H1 (cell line): ENCODE results near the gene KNDC1. TPM values are rescaled to one million over a fixed set of nuclear protein-coding genes. Genes with fewer than 3 reads are reported as not detected.

Experiments
- CTCF ChIA-PET: fragments of 300-600 bp; sonication (Branson Sonifier 250); formaldehyde crosslinking; loops from one replicate; lab custom pipeline; 2021; ENCODE audit not compliant: partially characterized antibody; lab: Charles Lee
- POLR2A ChIA-PET: fragments of 300-600 bp; sonication (Branson Sonifier 250); formaldehyde crosslinking; loops from one replicate; lab custom pipeline; 2021; ENCODE audit warnings: inconsistent platforms; ENCODE audit not compliant: partially characterized antibody; lab: Charles Lee
- DNase-seq, 2 experiments: peaks; one replicate each; pipeline versions ENCODE4 v3.0.0 to v3.0.0-alpha.2; 2010 to 2022; ENCODE audit warnings: low spot score in 2 of 2, low read depth in 1 of 2, mixed read lengths in 1 of 2
- FAIRE-seq: peaks from 2 replicates; lab custom pipeline; 2011; peaks lifted over from hg19 to GRCh38; lab: Jason Lieb, UNC
- H2AFZ ChIP-seq: 2 replicates; pipeline ENCODE4 v1.8.1; 2012; ENCODE audit warnings: low read length, inconsistent platforms
- H2AK5ac ChIP-seq: 2 replicates; pipeline ENCODE4 v1.6.1; 2013; ENCODE audit warnings: low read depth, low read length
- H2BK120ac ChIP-seq: replicated peaks from 2 replicates; pipeline ENCODE3; 2013; ENCODE audit warnings: low read depth, low read length, inconsistent platforms
- H2BK12ac ChIP-seq: 2 replicates; pipeline ENCODE4 v1.6.1; 2013; ENCODE audit warnings: low read depth, low read length
- H2BK15ac ChIP-seq: 2 replicates; pipeline ENCODE4 v1.6.1; 2013; ENCODE audit warnings: low read length
- H2BK20ac ChIP-seq: 2 replicates; pipeline ENCODE4 v1.6.1; 2013; ENCODE audit warnings: low read length
- H2BK5ac ChIP-seq: 2 replicates; pipeline ENCODE4 v1.6.1; 2013; ENCODE audit warnings: low read depth, low read length
- H3K14ac ChIP-seq: 2 replicates; pipeline ENCODE4 v1.6.1; 2013; ENCODE audit warnings: inconsistent platforms; ENCODE audit not compliant: insufficient read length
- H3K18ac ChIP-seq: 2 replicates; pipeline ENCODE4 v1.6.1; 2013; ENCODE audit warnings: low read length; ENCODE audit errors: extremely low read depth
- H3K23ac ChIP-seq: 2 replicates; pipeline ENCODE4 v1.6.1; 2013; ENCODE audit warnings: inconsistent platforms; ENCODE audit not compliant: insufficient read length
- H3K23me2 ChIP-seq: 2 replicates; pipeline ENCODE4 v1.6.1; 2013; ENCODE audit warnings: low read depth, low read length
- H3K27ac ChIP-seq: 2 replicates; pipeline ENCODE4 v1.6.1; 2011; ENCODE audit warnings: low read depth, low read length, inconsistent platforms
- H3K27me3 ChIP-seq, 4 experiments: replicated peaks in 1 of 4; 1 replicate in 1 of 4; 2 replicates in 3 of 4; pipeline versions ENCODE4 v1.6.1 to v1.8.1; 2011 to 2013; ENCODE audit warnings: low read length in 3 of 4, mild to moderate bottlenecking in 3 of 4, inconsistent platforms in 2 of 4, mixed read lengths in 2 of 4, moderate library complexity in 1 of 4; ENCODE audit not compliant: control insufficient read depth in 3 of 4, insufficient read depth in 3 of 4; ENCODE audit errors: extremely low read depth in 1 of 4
- H3K36me3 ChIP-seq, 4 experiments: 2 replicates each; pipeline versions ENCODE4 v1.6.1 to v1.8.1; 2011 to 2013; ENCODE audit warnings: mild to moderate bottlenecking in 4 of 4, low read length in 3 of 4, moderate library complexity in 2 of 4, control low read depth in 1 of 4, inconsistent platforms in 1 of 4; ENCODE audit not compliant: insufficient read depth in 4 of 4, control insufficient read depth in 2 of 4
- H3K4ac ChIP-seq: replicated peaks from 2 replicates; pipeline ENCODE3; 2013; ENCODE audit warnings: low read length, low read depth, mixed read lengths, inconsistent platforms; ENCODE audit not compliant: insufficient read length
- H3K4me1 ChIP-seq, 4 experiments: replicated peaks in 1 of 4; 1 replicate in 1 of 4; 2 replicates in 3 of 4; pipeline versions ENCODE4 v1.6.1 to v1.8.1; 2011 to 2013; ENCODE audit warnings: low read length in 3 of 4, inconsistent platforms in 2 of 4, mixed read lengths in 1 of 4; ENCODE audit not compliant: insufficient read depth in 4 of 4, control insufficient read depth in 3 of 4
- H3K4me2 ChIP-seq, 2 experiments: 2 replicates each; pipeline versions ENCODE4 v1.6.1 to v1.8.1; 2011 to 2013; ENCODE audit warnings: low read depth in 2 of 2, low read length in 2 of 2, control low read depth in 1 of 2, inconsistent platforms in 1 of 2, mild to moderate bottlenecking in 1 of 2; ENCODE audit not compliant: insufficient read depth in 1 of 2
- H3K4me3 ChIP-seq, 4 experiments: fragments of 200-600, 300-600 bp in 1 of 4; sonication (generic), shearing (Covaris generic), sonication (Bioruptor Twin) in 1 of 4; 2 replicates each; pipeline versions ENCODE4 v1.5.1 to v1.8.1; 2011 to 2016; ENCODE audit warnings: low read length in 4 of 4, low read depth in 3 of 4, control low read depth in 2 of 4, inconsistent platforms in 2 of 4, mild to moderate bottlenecking in 2 of 4, mixed read lengths in 1 of 4, moderate library complexity in 1 of 4; ENCODE audit not compliant: insufficient read depth in 2 of 4; ENCODE audit errors: extremely low read depth in 1 of 4
- H3K56ac ChIP-seq: replicated peaks from 2 replicates; pipeline ENCODE3; 2013; ENCODE audit warnings: low read depth, mild to moderate bottlenecking, mixed read lengths, low read length, inconsistent platforms; ENCODE audit not compliant: insufficient read length
- H3K79me1 ChIP-seq: 2 replicates; pipeline ENCODE4 v1.6.1; 2013; ENCODE audit warnings: low read depth, low read length, control low read depth
- H3K79me2 ChIP-seq, 2 experiments: 2 replicates each; pipeline versions ENCODE4 v1.6.1 to v1.8.1; 2012 to 2013; ENCODE audit warnings: low read length in 2 of 2, mild to moderate bottlenecking in 2 of 2, inconsistent platforms in 1 of 2; ENCODE audit not compliant: insufficient read depth in 2 of 2, control insufficient read depth in 1 of 2
- H3K9ac ChIP-seq, 4 experiments: replicated peaks in 1 of 4; 1 replicate in 1 of 4; 2 replicates in 3 of 4; pipeline versions ENCODE4 v1.6.1 to v1.8.1; 2011 to 2013; ENCODE audit warnings: low read depth in 3 of 4, low read length in 3 of 4, control low read depth in 2 of 4, mild to moderate bottlenecking in 2 of 4, moderate library complexity in 2 of 4, inconsistent platforms in 1 of 4; ENCODE audit errors: extremely low read depth in 1 of 4
- H3K9me3 ChIP-seq, 2 experiments: 2 replicates each; pipeline versions ENCODE4 v1.6.1 to v1.8.1; 2012 to 2013; ENCODE audit warnings: mild to moderate bottlenecking in 2 of 2, moderate library complexity in 2 of 2, control low read depth in 1 of 2, inconsistent platforms in 1 of 2, low read depth in 1 of 2, low read length in 1 of 2, mixed read lengths in 1 of 2; ENCODE audit not compliant: insufficient read depth in 2 of 2
- H4K20me1 ChIP-seq, 2 experiments: replicated peaks in 1 of 2; 2 replicates each; pipeline versions ENCODE3 to v1.8.1; 2011 to 2013; ENCODE audit warnings: inconsistent platforms in 2 of 2, low read length in 2 of 2, mild to moderate bottlenecking in 1 of 2; ENCODE audit not compliant: insufficient read depth in 2 of 2, control insufficient read depth in 1 of 2
- H4K5ac ChIP-seq: 2 replicates; pipeline ENCODE4 v1.6.1; 2013; ENCODE audit warnings: low read length, low read depth, mixed read lengths, inconsistent platforms; ENCODE audit not compliant: insufficient read length
- H4K8ac ChIP-seq: 2 replicates; pipeline ENCODE4 v1.8.0; 2013; ENCODE audit warnings: mild to moderate bottlenecking, moderate library complexity, low read length, inconsistent platforms; ENCODE audit not compliant: insufficient read depth; ENCODE audit errors: extremely low read depth
- H4K91ac ChIP-seq: replicated peaks from 2 replicates; pipeline ENCODE3; 2013; ENCODE audit warnings: low read length, mixed read lengths, inconsistent platforms; ENCODE audit not compliant: insufficient read length
- BACH1 ChIP-seq: IDR thresholded peaks from 2 replicates; pipeline ENCODE4 v1.6.1; 2012; ENCODE audit warnings: low read length, improper control_type of control experiment
- BCL11A ChIP-seq, 2 experiments: IDR thresholded peaks; one replicate each; pipeline ENCODE4 v1.6.1; 2011; ENCODE audit warnings: low read depth in 2 of 2, low read length in 2 of 2, mild to moderate bottlenecking in 2 of 2
- CBX5 ChIP-seq: fragments of 300-800, 300-1000 bp; sonication (generic); IDR thresholded peaks from 2 replicates; pipeline ENCODE4 v1.7.1; 2016; ENCODE audit warnings: antibody characterized with exemption, low read length, low read depth
- KDM5A ChIP-seq: fragments of 200-600 bp; IDR thresholded peaks from 2 replicates; pipeline ENCODE4 v1.7.1; 2012; ENCODE audit warnings: mild to moderate bottlenecking, low read length, inconsistent platforms, mixed read lengths
- POLR2AphosphoS5 ChIP-seq: IDR thresholded peaks from 2 replicates; pipeline ENCODE4 v1.6.1; 2011; ENCODE audit warnings: low read depth, low read length
- TAF7 ChIP-seq: optimal IDR thresholded peaks from 2 replicates; pipeline ENCODE3; 2011; ENCODE audit warnings: low read depth, mild to moderate bottlenecking, inconsistent platforms, low read length, moderate library complexity, borderline replicate concordance
- WGBS, 2 experiments: shearing (Covaris generic) in 1 of 2; methylation state at CpG; one replicate each; pipeline versions ENCODE4 v1.1.6 to v1.1.7; 2013 to 2015; ENCODE audit warnings: low lambda C conversion rate in 2 of 2, mixed read lengths in 2 of 2, inconsistent platforms in 1 of 2, low coverage in 1 of 2, missing lambda C conversion rate in 1 of 2; ENCODE audit not compliant: insufficient replicate concordance in 2 of 2, insufficient coverage in 1 of 2, insufficient read length in 1 of 2; ENCODE audit errors: extremely low coverage in 1 of 2, missing lambda C conversion rate in 1 of 2; 5-methylcytosine and 5-hydroxymethylcytosine counted together
- polyA plus RNA-seq, 7 experiments: library from polyadenylated mRNA; depleted of rRNA in 3 of 7; stranded (reverse) in 5 of 7; unstranded in 2 of 7; fragments of >200 nt in 5 of 7; fragments of 200-250 nt in 2 of 7; gene quantifications; 1 replicate in 5 of 7; 2 replicates in 1 of 7; 4 replicates in 1 of 7; pipeline versions ENCODE4 v1.2.1 to v1.2.3, GENCODE V29; 2011 to 2013; ENCODE audit warnings: missing spikeins in 2 of 7, mixed read lengths in 2 of 7
- total RNA-seq: library from RNA; stranded (reverse); fragmentation: NEBNext Ultra II Directional; extraction: Animal tissue kit (Norgen Biotek cat#: 25700); gene quantifications from 2 replicates; pipeline ENCODE4 v1.2.1, GENCODE V29; 2021

Gene KNDC1
- total and polyA plus RNA-seq, 2 of the 8 experiments (the other 6 are each of a cell fraction or from before 2014, with no cell fraction given) = 7.5 to 16.7 TPM

GRCh38 chr10:133217800-133218589, 58.0 kb downstream of the KNDC1 start:
- DNase-seq = no peak
- Histone ChIP-seq H3K4me3 (no peak overlapping the region), H3K14ac (no peak overlapping the region), H3K56ac (no peak overlapping the region), H4K8ac (no peak overlapping the region; the same call in 1 of the 2 replicates), H3K79me2 (no peaks in the 10 kb centered on the region), H3K36me3 (no peaks in the 10 kb centered on the region; a peak in 1 of 8 replicates), H3K9ac (no peak overlapping the region), H4K5ac (no peak overlapping the region), H3K18ac (no peak overlapping the region), H3K9me3 (peaks cover 0 to 4% of the 10 kb centered on the region in 2 experiments; a peak in 1 of 4 replicates), H3K27me3 (no peaks in the 10 kb centered on the region), H3K79me1 (no peaks in the 10 kb centered on the region), H4K91ac (no peak overlapping the region), H2BK120ac (no peak overlapping the region), H3K4me1 (peaks cover 0 to 15% (median 10%) of the 10 kb centered on the region in 4 experiments; a peak in 6 of 7 replicates), H2AFZ (no peak overlapping the region), H3K4ac (no peak overlapping the region), H4K20me1 (peaks cover 0 to 3% of the 10 kb centered on the region in 2 experiments), H3K23ac (no peak overlapping the region), H3K27ac (no peak overlapping the region), H3K23me2 (no peaks in the 10 kb centered on the region; the same call in 1 of the 2 replicates), H2BK20ac (no peak overlapping the region), H2AK5ac (no peak overlapping the region), H2BK12ac (peak overlapping the region; percentile 6; the same call in 1 of the 2 replicates), H3K4me2 (no peak overlapping the region), H2BK15ac (no peak overlapping the region), H2BK5ac (no peak overlapping the region)
- no peak for TF ChIP-seq POLR2AphosphoS5
- no peak for TF ChIP-seq KDM5A
- TF ChIP-seq TAF7 = no peak
- no peak for TF ChIP-seq CBX5
- no peak for TF ChIP-seq BCL11A (IDR thresholded peaks at IDR 0.05; ENCODE audit: low read depth in 2 of 2, low read length in 2 of 2)
- no peak for TF ChIP-seq BACH1
- WGBS, 2 experiments = 88% methylated on average over 21 of the region's 25 CpGs; no CpG with 5 or more reads in 1 of the 2 experiments
- no peak for FAIRE-seq
- CTCF ChIA-PET = interaction anchor here (2.0 to 2.6 kb wide), 2 partner anchors 58 to 75 kb away, joined by 10 to 14 read pairs; partner anchors contain the start of gene KNDC1
- POLR2A ChIA-PET = interaction anchor here (1.2 to 1.7 kb wide), 4 partner anchors 7 to 89 kb away, joined by 3 to 8 read pairs (median 3); no protein-coding TSS in a partner anchor
